ENCODE measurements around the gene KANTR.
"Not testable (repeated sequence)": the region's sequence is repeated elsewhere in the genome, so short reads cannot be mapped to it uniquely, and the experiment has no call there.

DNA sequence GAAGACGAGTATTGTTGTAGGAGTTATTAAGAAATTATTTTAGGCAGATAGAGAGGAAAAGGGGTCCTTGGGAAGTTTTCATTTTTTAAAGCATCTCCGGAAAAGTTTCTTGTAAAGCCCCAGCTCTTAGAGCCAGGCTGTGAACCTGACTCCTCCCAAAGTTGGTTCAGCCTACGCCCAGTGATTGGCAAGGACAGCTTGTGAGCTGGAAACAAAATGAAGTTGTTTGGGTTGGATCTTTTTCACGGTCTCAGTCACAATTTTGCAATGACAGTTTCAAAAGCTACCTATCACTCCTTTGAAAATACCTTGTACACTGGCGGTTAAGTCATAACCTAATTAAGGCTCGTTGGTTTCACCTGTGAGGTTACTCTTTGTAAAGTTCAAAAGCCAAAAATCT, 70.6 kb downstream of the KANTR start:
- TF ChIP-seq, protein P1, sequence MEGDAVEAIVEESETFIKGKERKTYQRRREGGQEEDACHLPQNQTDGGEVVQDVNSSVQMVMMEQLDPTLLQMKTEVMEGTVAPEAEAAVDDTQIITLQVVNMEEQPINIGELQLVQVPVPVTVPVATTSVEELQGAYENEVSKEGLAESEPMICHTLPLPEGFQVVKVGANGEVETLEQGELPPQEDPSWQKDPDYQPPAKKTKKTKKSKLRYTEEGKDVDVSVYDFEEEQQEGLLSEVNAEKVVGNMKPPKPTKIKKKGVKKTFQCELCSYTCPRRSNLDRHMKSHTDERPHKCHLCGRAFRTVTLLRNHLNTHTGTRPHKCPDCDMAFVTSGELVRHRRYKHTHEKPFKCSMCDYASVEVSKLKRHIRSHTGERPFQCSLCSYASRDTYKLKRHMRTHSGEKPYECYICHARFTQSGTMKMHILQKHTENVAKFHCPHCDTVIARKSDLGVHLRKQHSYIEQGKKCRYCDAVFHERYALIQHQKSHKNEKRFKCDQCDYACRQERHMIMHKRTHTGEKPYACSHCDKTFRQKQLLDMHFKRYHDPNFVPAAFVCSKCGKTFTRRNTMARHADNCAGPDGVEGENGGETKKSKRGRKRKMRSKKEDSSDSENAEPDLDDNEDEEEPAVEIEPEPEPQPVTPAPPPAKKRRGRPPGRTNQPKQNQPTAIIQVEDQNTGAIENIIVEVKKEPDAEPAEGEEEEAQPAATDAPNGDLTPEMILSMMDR (IDR thresholded peaks at IDR 0.05; ENCODE audit: low read length) = not testable (repeated sequence)
- not testable (repeated sequence) for TF ChIP-seq EZH2phosphoT487 (IDR thresholded peaks at IDR 0.05; ENCODE audit: low read length); EZH2 (optimal IDR thresholded peaks at IDR 0.05; ENCODE audit: low read depth, low read length)

Measured in MM.1S (cell line).